ENCODE results near the gene JADE1.

JADE1 gene

DNA sequence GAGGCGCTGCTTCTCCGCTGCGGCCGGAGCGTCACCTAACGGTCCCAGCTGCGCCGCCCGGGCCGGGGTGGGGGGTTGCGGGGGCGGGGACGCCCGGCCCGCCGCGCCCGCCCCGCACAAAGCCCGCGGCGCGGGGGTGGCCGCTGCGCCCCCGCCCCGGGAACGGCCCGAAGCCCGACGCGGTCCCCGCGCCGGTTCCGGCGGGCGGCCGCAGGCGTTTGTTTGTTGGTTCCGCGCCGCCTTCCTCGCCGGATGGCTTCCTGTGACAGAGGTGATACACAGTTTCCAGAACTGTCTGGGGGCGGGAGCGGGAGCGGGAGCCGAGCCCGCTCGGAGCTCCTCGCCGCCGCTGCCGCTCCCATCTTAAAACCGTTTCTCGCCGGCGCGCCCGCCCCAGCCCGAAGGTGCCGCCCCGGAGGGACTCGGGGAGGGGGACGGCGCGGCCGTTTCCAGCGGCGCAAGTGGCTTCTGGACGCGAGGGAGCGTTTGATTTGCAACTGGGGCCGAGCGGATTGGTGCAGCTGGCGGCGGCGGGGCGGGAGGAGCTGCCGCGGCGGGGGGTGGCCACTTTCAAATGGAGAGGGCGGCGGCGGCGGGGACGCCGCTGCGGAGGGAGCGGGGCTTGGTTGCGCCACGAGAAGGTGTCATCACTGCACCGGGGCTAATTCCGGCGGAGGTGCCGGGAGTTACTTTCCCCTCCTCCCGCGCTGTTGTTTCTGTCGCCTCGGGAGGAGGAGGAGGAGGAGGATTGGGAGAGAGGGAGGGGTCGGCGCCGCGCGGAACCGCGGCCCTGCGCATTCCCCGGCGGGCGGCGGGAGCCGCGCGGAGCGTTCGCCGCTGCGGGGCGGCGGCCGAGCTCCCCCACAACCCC is 2.3 kb downstream of the JADE1 start:
- H2BK15ac ChIP-seq (ENCODE audit: low read depth, poor library complexity, severe bottlenecking): peak overlapping the region; percentile 94
- H2BK120ac ChIP-seq (ENCODE audit: low read depth, low read length): peak overlapping the region; percentile 92
- peak overlapping the region; percentile 77 for H4K8ac ChIP-seq (ENCODE audit: low read length)
- peak overlapping the region; percentile 39 for H2AFZ ChIP-seq (ENCODE audit: low read depth, low read length)
- H4K91ac ChIP-seq (ENCODE audit: low read length): peak overlapping the region; percentile 94
- peak overlapping the region in 1 of 2 experiments; percentile 63 for H2BK12ac ChIP-seq (ENCODE audit: low read length in 2 of 2)
- peak overlapping the region; percentile 89 to 99 for H3K4me3 ChIP-seq (ENCODE audit: insufficient read depth in 1 of 2, low read depth in 1 of 2, low read length in 2 of 2)
- peak overlapping the region; percentile 61 to 90 for H3K18ac ChIP-seq (ENCODE audit: low read depth in 1 of 2, low read length in 2 of 2)
- peak overlapping the region in 1 of 2 experiments; percentile 89 for H3K14ac ChIP-seq (ENCODE audit: low read length in 2 of 2)
- H3K23ac ChIP-seq (ENCODE audit: low read length in 2 of 2): peak overlapping the region in 1 of 2 experiments; percentile 98
- H3K9ac ChIP-seq (ENCODE audit: low read length): peak overlapping the region; percentile 98
- H3K4me1 ChIP-seq (ENCODE audit: control insufficient read depth, insufficient read depth, low read depth, low read length): no peaks in the 10 kb centered on the region
- H3K9me3 ChIP-seq (ENCODE audit: control insufficient read depth, low read length): no peaks in the 10 kb centered on the region
- peak; percentile 93 for DNase-seq
- H3K27me3 ChIP-seq (ENCODE audit: control insufficient read depth in 1 of 2, insufficient read depth in 1 of 2, low read length in 2 of 2): no peaks in the 10 kb centered on the region
- peak overlapping the region; percentile 92 for H3K4me2 ChIP-seq (ENCODE audit: low read length, poor library complexity, severe bottlenecking)
- H2AK5ac ChIP-seq (ENCODE audit: low read length, severe bottlenecking): peak overlapping the region; percentile 51
- H2BK5ac ChIP-seq (ENCODE audit: low read depth, low read length, poor library complexity, severe bottlenecking): peak overlapping the region; percentile 97
- H3K4ac ChIP-seq (ENCODE audit: low read depth in 1 of 2, low read length in 2 of 2): peak overlapping the region; percentile 15 to 97
- H3K27ac ChIP-seq (ENCODE audit: low read length, poor library complexity, severe bottlenecking): peak overlapping the region; percentile 98
- WGBS: under 1% methylated on average over 59 of the region's 123 CpGs
- H3K36me3 ChIP-seq (ENCODE audit: control insufficient read depth in 1 of 2, insufficient read depth in 2 of 2, low read depth in 1 of 2, low read length in 2 of 2): peaks cover 0 to 4% of the 10 kb centered on the region in 2 experiments
- no peaks in the 10 kb centered on the region for H3K79me1 ChIP-seq (replicated peaks; ENCODE audit: low read length, poor library complexity, severe bottlenecking)

DNA sequence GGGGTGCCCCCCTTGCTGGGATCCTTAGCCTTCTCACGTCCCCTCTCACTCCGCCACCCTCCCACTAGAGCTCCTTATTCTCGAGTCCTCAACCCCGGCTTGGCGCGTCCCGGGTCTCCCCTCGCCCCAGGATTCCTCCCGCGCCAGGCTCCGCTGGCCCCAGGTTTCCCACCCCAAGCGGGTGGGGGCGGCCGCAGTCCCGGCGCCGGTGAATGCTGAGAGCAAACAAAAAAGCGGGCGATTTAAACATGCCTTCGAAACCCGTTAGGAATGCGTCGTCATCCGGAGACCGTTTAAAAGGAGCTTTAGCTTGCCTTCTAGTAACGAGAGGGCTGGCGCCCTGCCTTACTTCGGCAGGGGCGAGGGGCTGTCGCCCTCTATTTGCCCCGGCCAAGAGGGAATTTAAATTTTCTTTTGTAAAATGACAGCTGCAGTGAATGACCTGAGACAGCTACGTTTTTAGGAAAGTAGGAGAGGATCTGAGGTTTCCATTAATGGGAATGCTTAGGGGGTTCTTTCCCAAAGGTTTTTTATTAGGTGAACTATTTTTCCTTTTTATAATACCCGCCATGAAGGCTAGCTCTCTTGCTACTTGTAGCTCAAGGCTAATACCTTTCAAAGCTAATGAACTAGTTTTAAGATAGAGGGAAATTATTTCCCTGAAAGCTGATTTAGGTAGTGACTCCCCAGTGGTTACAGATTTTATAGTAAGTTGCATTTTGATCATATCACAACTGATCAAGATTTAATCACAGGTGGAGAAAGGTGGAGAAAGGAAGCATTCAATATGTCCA is 3.1 kb downstream of the JADE1 start:
- peak overlapping the region in 1 of 2 experiments; percentile 60 for H3K14ac ChIP-seq (ENCODE audit: low read length in 2 of 2)
- peak overlapping the region; percentile 98 for H3K27ac ChIP-seq (ENCODE audit: low read length, poor library complexity, severe bottlenecking)
- no peaks in the 10 kb centered on the region for H3K27me3 ChIP-seq (ENCODE audit: control insufficient read depth in 1 of 2, insufficient read depth in 1 of 2, low read length in 2 of 2)
- peak overlapping the region in 1 of 2 experiments; percentile 63 for H2BK12ac ChIP-seq (ENCODE audit: low read length in 2 of 2)
- peak; percentile 83 for DNase-seq
- peak overlapping the region in 1 of 2 experiments; percentile 98 for H3K23ac ChIP-seq (ENCODE audit: low read length in 2 of 2)
- peaks cover 1% of the 10 kb centered on the region for H3K4me1 ChIP-seq (ENCODE audit: control insufficient read depth, insufficient read depth, low read depth, low read length)
- H2BK120ac ChIP-seq (ENCODE audit: low read depth, low read length): peak overlapping the region; percentile 92
- H3K9ac ChIP-seq (ENCODE audit: low read length): peak overlapping the region; percentile 98
- H3K4ac ChIP-seq (ENCODE audit: low read depth in 1 of 2, low read length in 2 of 2): peak overlapping the region; percentile 15 to 97
- H3K4me2 ChIP-seq (ENCODE audit: low read length, poor library complexity, severe bottlenecking): peak overlapping the region; percentile 92
- WGBS: under 1% methylated on average over 32 of the region's 33 CpGs
- H3K9me3 ChIP-seq (ENCODE audit: control insufficient read depth, low read length): no peaks in the 10 kb centered on the region
- peak overlapping the region; percentile 94 for H4K91ac ChIP-seq (ENCODE audit: low read length)
- H2AFZ ChIP-seq (ENCODE audit: low read depth, low read length): peak overlapping the region; percentile 39
- peak overlapping the region; percentile 97 for H2BK5ac ChIP-seq (ENCODE audit: low read depth, low read length, poor library complexity, severe bottlenecking)
- peak overlapping the region; percentile 94 for H2BK15ac ChIP-seq (ENCODE audit: low read depth, poor library complexity, severe bottlenecking)
- H2AK5ac ChIP-seq (ENCODE audit: low read length, severe bottlenecking): peak overlapping the region; percentile 51
- peaks cover 0 to 4% of the 10 kb centered on the region in 2 experiments for H3K36me3 ChIP-seq (ENCODE audit: control insufficient read depth in 1 of 2, insufficient read depth in 2 of 2, low read depth in 1 of 2, low read length in 2 of 2)
- H3K4me3 ChIP-seq (ENCODE audit: insufficient read depth in 1 of 2, low read depth in 1 of 2, low read length in 2 of 2): peak overlapping the region; percentile 78 to 89
- peak overlapping the region; percentile 77 for H4K8ac ChIP-seq (ENCODE audit: low read length)
- H3K18ac ChIP-seq (ENCODE audit: low read depth in 1 of 2, low read length in 2 of 2): peak overlapping the region; percentile 37 to 90
- no peaks in the 10 kb centered on the region for H3K79me1 ChIP-seq (replicated peaks; ENCODE audit: low read length, poor library complexity, severe bottlenecking)

DNA sequence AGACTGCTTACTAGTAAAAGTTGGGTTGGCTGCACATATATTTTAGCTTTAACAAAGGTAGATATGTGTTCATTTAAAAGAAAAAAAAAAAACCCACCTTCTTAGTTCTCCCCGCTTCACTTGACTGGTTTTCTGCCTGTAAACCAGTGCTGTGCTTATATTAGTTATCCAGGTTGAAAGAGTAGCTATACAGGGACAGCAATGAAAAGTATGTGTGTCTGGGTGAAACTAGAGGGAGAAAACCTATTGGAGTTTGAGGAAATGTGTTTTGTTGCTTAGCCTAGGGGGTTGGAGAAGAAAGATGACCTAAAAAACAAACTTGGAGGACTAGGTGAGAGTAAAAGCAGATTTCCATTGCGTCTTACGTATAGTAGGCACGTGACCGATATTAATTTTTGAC is 4.5 kb downstream of the JADE1 start:
- no peaks in the 10 kb centered on the region for H3K9me3 ChIP-seq (ENCODE audit: control insufficient read depth, low read length)
- peaks cover 3 to 4% of the 10 kb centered on the region in 2 experiments for H3K36me3 ChIP-seq (ENCODE audit: control insufficient read depth in 1 of 2, insufficient read depth in 2 of 2, low read depth in 1 of 2, low read length in 2 of 2)
- peaks cover 4% of the 10 kb centered on the region for H3K4me1 ChIP-seq (ENCODE audit: control insufficient read depth, insufficient read depth, low read depth, low read length)
- no peak for DNase-seq
- 95% methylated on average over 5 of the region's 5 CpGs for WGBS
- H2BK120ac ChIP-seq (ENCODE audit: low read depth, low read length): no peak overlapping the region
- H2BK12ac ChIP-seq (ENCODE audit: low read length in 2 of 2): no peak overlapping the region
- no peak overlapping the region for H4K8ac ChIP-seq (ENCODE audit: low read length)
- H3K4me2 ChIP-seq (ENCODE audit: low read length, poor library complexity, severe bottlenecking): peak overlapping the region; percentile 29
- H3K27ac ChIP-seq (ENCODE audit: low read length, poor library complexity, severe bottlenecking): peak overlapping the region; percentile 62
- H3K79me1 ChIP-seq (replicated peaks; ENCODE audit: low read length, poor library complexity, severe bottlenecking): no peaks in the 10 kb centered on the region
- H3K9ac ChIP-seq (ENCODE audit: low read length): no peak overlapping the region
- no peak overlapping the region for H4K91ac ChIP-seq (ENCODE audit: low read length)
- no peak overlapping the region for H3K18ac ChIP-seq (ENCODE audit: low read depth in 1 of 2, low read length in 2 of 2)
- no peaks in the 10 kb centered on the region for H3K27me3 ChIP-seq (ENCODE audit: control insufficient read depth in 1 of 2, insufficient read depth in 1 of 2, low read length in 2 of 2)
- H2AK5ac ChIP-seq (ENCODE audit: low read length, severe bottlenecking): no peak overlapping the region
- no peak overlapping the region for H2AFZ ChIP-seq (ENCODE audit: low read depth, low read length)
- H3K4me3 ChIP-seq (ENCODE audit: insufficient read depth in 1 of 2, low read depth in 1 of 2, low read length in 2 of 2): no peak overlapping the region
- no peak overlapping the region for H3K23ac ChIP-seq (ENCODE audit: low read length in 2 of 2)
- H3K4ac ChIP-seq (ENCODE audit: low read depth in 1 of 2, low read length in 2 of 2): no peak overlapping the region
- no peak overlapping the region for H3K14ac ChIP-seq (ENCODE audit: low read length in 2 of 2)
- H2BK5ac ChIP-seq (ENCODE audit: low read depth, low read length, poor library complexity, severe bottlenecking): no peak overlapping the region
- H2BK15ac ChIP-seq (ENCODE audit: low read depth, poor library complexity, severe bottlenecking): no peak overlapping the region

DNA sequence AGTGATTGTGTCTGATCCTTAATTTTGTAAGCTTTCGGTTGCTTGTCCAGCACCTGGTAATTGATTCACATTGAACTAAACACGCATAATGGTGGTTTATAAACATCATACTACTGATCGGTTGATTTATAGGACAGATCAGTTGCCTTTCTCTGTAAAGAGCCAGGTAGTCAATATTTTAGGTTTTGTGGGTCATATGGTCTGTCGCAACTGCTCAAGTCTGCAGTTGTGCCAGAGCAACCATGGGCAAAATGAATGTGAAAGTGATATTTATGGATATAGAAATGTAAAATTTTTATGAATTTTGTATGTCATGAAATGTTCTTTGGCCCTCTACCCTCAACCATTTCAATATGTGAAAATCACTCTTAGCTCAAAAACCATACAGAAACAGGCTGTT is 8.9 kb downstream of the JADE1 start:
- Histone ChIP-seq H3K4me3 (ENCODE audit: insufficient read depth in 1 of 2, low read depth in 1 of 2, low read length in 2 of 2) (no peak overlapping the region), H3K23ac (ENCODE audit: low read length in 2 of 2) (no peak overlapping the region), H2AK5ac (ENCODE audit: low read length, severe bottlenecking) (no peak overlapping the region), H3K27me3 (ENCODE audit: control insufficient read depth in 1 of 2, insufficient read depth in 1 of 2, low read length in 2 of 2) (no peaks in the 10 kb centered on the region), H3K36me3 (ENCODE audit: control insufficient read depth in 1 of 2, insufficient read depth in 2 of 2, low read depth in 1 of 2, low read length in 2 of 2) (peaks cover 4 to 6% of the 10 kb centered on the region in 2 experiments), H3K14ac (ENCODE audit: low read length in 2 of 2) (no peak overlapping the region), H2BK15ac (ENCODE audit: low read depth, poor library complexity, severe bottlenecking) (no peak overlapping the region), H2BK120ac (ENCODE audit: low read depth, low read length) (no peak overlapping the region), H3K9me3 (ENCODE audit: control insufficient read depth, low read length) (no peaks in the 10 kb centered on the region), H2BK5ac (ENCODE audit: low read depth, low read length, poor library complexity, severe bottlenecking) (no peak overlapping the region), H3K79me1 (replicated peaks; ENCODE audit: low read length, poor library complexity, severe bottlenecking) (no peaks in the 10 kb centered on the region), H4K8ac (ENCODE audit: low read length) (no peak overlapping the region), H4K91ac (ENCODE audit: low read length) (no peak overlapping the region), H2AFZ (ENCODE audit: low read depth, low read length) (no peak overlapping the region), H3K4me1 (ENCODE audit: control insufficient read depth, insufficient read depth, low read depth, low read length) (peaks cover 13% of the 10 kb centered on the region), H3K18ac (ENCODE audit: low read depth in 1 of 2, low read length in 2 of 2) (no peak overlapping the region), H3K9ac (ENCODE audit: low read length) (no peak overlapping the region), H3K4ac (ENCODE audit: low read depth in 1 of 2, low read length in 2 of 2) (no peak overlapping the region), H3K4me2 (ENCODE audit: low read length, poor library complexity, severe bottlenecking) (no peak overlapping the region), H3K27ac (ENCODE audit: low read length, poor library complexity, severe bottlenecking) (no peak overlapping the region), H2BK12ac (ENCODE audit: low read length in 2 of 2) (no peak overlapping the region)
- DNase-seq: no peak
- WGBS: 96% methylated on average over 4 of the region's 4 CpGs
